Ovary (tissue), 9 donors: ENCODE results near the gene SMAD1. TPM values are rescaled to one million over a fixed set of nuclear protein-coding genes. Genes with fewer than 3 reads are reported as not detected.

Experiments used
- DNase-seq, 5 donors: peaks; one replicate each; pipeline ENCODE4 v3.0.0-alpha.2; 2019 to 2020
- H3K27ac ChIP-seq, 2 donors: fragments of 200-600 bp; one replicate each; pipeline versions ENCODE4 v1.5.1 to v1.8.0; 2019 to 2022
- H3K27me3 ChIP-seq: fragments of 200-600 bp; one replicate; pipeline ENCODE4 v1.8.0; 2022
- H3K36me3 ChIP-seq: fragments of 200-600 bp; sonication (generic); one replicate; pipeline ENCODE4 v1.5.1; 2019
- H3K4me1 ChIP-seq: one replicate; pipeline ENCODE4 v1.8.1; 2013; ENCODE audit warnings: mild to moderate bottlenecking, moderate library complexity; ENCODE audit not compliant: insufficient read depth
- H3K4me3 ChIP-seq: fragments of 200-600 bp; sonication (generic); one replicate; pipeline ENCODE4 v1.5.1; 2017
- H3K9me3 ChIP-seq, 2 donors: fragments of 200-600 bp in 1 of 2; sonication (generic) in 1 of 2; one replicate each; pipeline versions ENCODE4 v1.5.1 to v1.8.1; 2013 to 2019; ENCODE audit warnings: mild to moderate bottlenecking in 1 of 2, moderate library complexity in 1 of 2
- CTCF ChIP-seq, 3 donors: fragments of 450-650 bp in 2 of 3; fragments of 200-600 bp in 1 of 3; IDR thresholded peaks; one replicate each; pipeline versions ENCODE4 v1.5.1 to v1.8.0; 2016 to 2022; ENCODE audit warnings: antibody characterized with exemption in 3 of 3, mild to moderate bottlenecking in 1 of 3
- EP300 ChIP-seq: sonication (generic); formaldehyde crosslinking; IDR thresholded peaks from one replicate; pipeline ENCODE4 v1.6.1; 2017; ENCODE audit warnings: antibody characterized with exemption
- POLR2A ChIP-seq: fragments of 450-650 bp; IDR thresholded peaks from one replicate; pipeline ENCODE4 v1.6.1; 2017; ENCODE audit warnings: antibody characterized with exemption, mild to moderate bottlenecking, moderate library complexity
- WGBS, 3 donors: extraction: QIAGEN DNeasy Blood & Tissue Kit in 1 of 3; methylation state at CpG; one replicate each; pipeline versions ENCODE4 v1.1.5 to v1.1.7; 2013 to 2017; 5-methylcytosine and 5-hydroxymethylcytosine counted together
- intact Hi-C, 4 donors: fragments of 100-400 bp; cut with DNase I; formaldehyde crosslinking; loops; one replicate each; pipeline versions ENCODE4 v1.11.0 to v1.15.1; 2022 to 2023
- polyA plus RNA-seq, 2 donors: library from polyadenylated mRNA; stranded (reverse); fragments of 200-250 nt in 1 of 2; fragments of 350-450 nt in 1 of 2; fragmentation: Illumina TruSeq in 1 of 2; extraction: RNeasy Lipid Tissue Mini Kit (QIAGEN cat#74804) in 1 of 2; gene quantifications; one replicate each; pipeline ENCODE4 v1.2.3, GENCODE V29; 2013 to 2014
- total RNA-seq, 7 donors: library from RNA; depleted of rRNA in 2 of 7; stranded (reverse); fragments of >200 nt in 2 of 7; fragmentation: NEBNext Ultra II Directional in 3 of 7; extraction: Animal tissue kit (Norgen Biotek cat#: 25700) in 3 of 7; gene quantifications; one replicate each; pipeline versions ENCODE4 v1.1.0 to v1.2.4, GENCODE V29; 2016 to 2023
- donor health status: DM: no; HTN: no; CAD: no; lungs with moderate emphysema.
- donor health status: DM: no; HTN: no; CAD: no.
- donor health status: Bipolar disorder and iron deficiency.
- donor health status: DM: yes; HTN: yes; CAD: no.
- donor health status: DM: no; HTN: no; CAD: no.
- donor health status: DM: yes; HTN: yes; CAD: no.

The SMAD1 gene
- total and polyA plus RNA-seq, 9 donors = 13.6 to 39.5 (median 19.8) TPM

GRCh38 chr4:145546175-145546915, 64.7 kb downstream of the SMAD1 start:
- Histone ChIP-seq H3K4me1 (no peaks in the 10 kb centered on the region), H3K27ac (no peak overlapping the region), H3K36me3 (no peaks in the 10 kb centered on the region), H3K4me3 (no peak overlapping the region), H3K27me3 (no peaks in the 10 kb centered on the region), H3K9me3 (no peaks in the 10 kb centered on the region)
- intact Hi-C loops = no loop called here
- TF ChIP-seq CTCF (IDR thresholded peaks at IDR 0.05) (no peak), EP300 (no peak), POLR2A (no peak)
- DNase-seq = no peak
- 30 to 39% (median 35%) methylated on average over 7 of the region's 7 CpGs for WGBS, 3 donors

- no peak for DNase-seq
- Histone ChIP-seq H3K27ac (no peak overlapping the region), H3K36me3 (no peaks in the 10 kb centered on the region), H3K9me3 (no peaks in the 10 kb centered on the region), H3K4me3 (no peak overlapping the region), H3K4me1 (no peaks in the 10 kb centered on the region), H3K27me3 (no peaks in the 10 kb centered on the region)
- intact Hi-C loops = no loop called here
- 50 to 68% (median 62%) methylated on average over 3 of the region's 3 CpGs for WGBS, 3 donors
- TF ChIP-seq CTCF (IDR thresholded peaks at IDR 0.05) (no peak), EP300 (no peak), POLR2A (no peak)
These were observed 70.0 kb downstream of the SMAD1 start for GRCh38 chr4:145551660-145552059.

- Histone ChIP-seq H3K4me3 (no peak overlapping the region), H3K36me3 (no peaks in the 10 kb centered on the region), H3K4me1 (no peaks in the 10 kb centered on the region), H3K27me3 (no peaks in the 10 kb centered on the region), H3K9me3 (no peaks in the 10 kb centered on the region), H3K27ac (no peak overlapping the region)
- WGBS, 3 donors = 88 to 91% (median 89%) methylated on average over 4 of the region's 4 CpGs
- no peak for DNase-seq
- no peak for TF ChIP-seq CTCF (IDR thresholded peaks at IDR 0.05)
- no peak for TF ChIP-seq EP300
- no peak for TF ChIP-seq POLR2A
- intact Hi-C loops = no loop called here
These were observed 70.6 kb downstream of the SMAD1 start for GRCh38 chr4:145552181-145552822.

- Histone ChIP-seq H3K36me3 (no peaks in the 10 kb centered on the region), H3K27ac (no peak overlapping the region), H3K4me1 (no peaks in the 10 kb centered on the region), H3K27me3 (no peaks in the 10 kb centered on the region), H3K9me3 (no peaks in the 10 kb centered on the region), H3K4me3 (no peak overlapping the region)
- 97 to 99% (median 98%) methylated on average over 4 of the region's 4 CpGs for WGBS, 3 donors
- TF ChIP-seq POLR2A (no peak), EP300 (no peak), CTCF (IDR thresholded peaks at IDR 0.05) (no peak)
- DNase-seq = no peak
- intact Hi-C loops = no loop called here
These were observed 71.7 kb downstream of the SMAD1 start for GRCh38 chr4:145553375-145553774.
